ENCODE measurements around the gene COBLL1. TPM values are rescaled to one million over a fixed set of nuclear protein-coding genes. Genes with fewer than 3 reads are reported as not detected.
"Not testable (repeated sequence)": the region's sequence is repeated elsewhere in the genome, so short reads cannot be mapped to it uniquely, and the experiment has no call there.

COBLL1 gene
- total and polyA plus RNA-seq, 3 donors from 2014 or later: 5.4 to 17.3 (median 14.5) TPM

- no peak for DNase-seq
- Histone ChIP-seq H3K4me3 (no peak overlapping the region), H3K27me3 (no peaks in the 10 kb centered on the region), H3K4me1 (no peaks in the 10 kb centered on the region), H3K27ac (no peak overlapping the region), H3K9me3 (no peaks in the 10 kb centered on the region), H3K36me3 (ENCODE audit: low read depth, missing control alignments) (no peaks in the 10 kb centered on the region)
- TF ChIP-seq POLR2A (IDR thresholded peaks at IDR 0.05) (no peak), CTCF (IDR thresholded peaks at IDR 0.05) (no peak)
- intact Hi-C loops (cut with DNase I; ENCODE audit: low total_unique reads): no loop called here
- 74 to 82% methylated on average over 1 of the region's 1 CpG for WGBS, 2 donors
Observed at GRCh38 chr2:164714471-164714870, 127.2 kb downstream of the COBLL1 start.

- Histone ChIP-seq H3K4me3 (no peak overlapping the region), H3K27me3 (no peaks in the 10 kb centered on the region), H3K36me3 (ENCODE audit: low read depth, missing control alignments) (no peaks in the 10 kb centered on the region), H3K4me1 (no peaks in the 10 kb centered on the region), H3K27ac (no peak overlapping the region), H3K9me3 (no peaks in the 10 kb centered on the region)
- TF ChIP-seq CTCF (IDR thresholded peaks at IDR 0.05): no peak
- TF ChIP-seq POLR2A (IDR thresholded peaks at IDR 0.05): no peak
- 76 to 85% methylated on average over 1 of the region's 1 CpG for WGBS, 2 donors
- DNase-seq: no peak
- intact Hi-C loops (cut with DNase I; ENCODE audit: low total_unique reads): no loop called here
Observed at GRCh38 chr2:164711766-164712138, 129.9 kb downstream of the COBLL1 start.

GRCh38 chr2:164710837-164711765 lies 130.5 kb downstream of the COBLL1 start:
- Histone ChIP-seq H3K27ac (no peak overlapping the region), H3K4me3 (no peak overlapping the region), H3K9me3 (no peaks in the 10 kb centered on the region), H3K36me3 (ENCODE audit: low read depth, missing control alignments) (no peaks in the 10 kb centered on the region), H3K27me3 (no peaks in the 10 kb centered on the region), H3K4me1 (no peaks in the 10 kb centered on the region)
- intact Hi-C loops (cut with DNase I; ENCODE audit: low total_unique reads): no loop called here
- WGBS, 2 donors: 90 to 96% methylated on average over 6 of the region's 6 CpGs
- no peak for DNase-seq
- TF ChIP-seq POLR2A (IDR thresholded peaks at IDR 0.05) (no peak), CTCF (IDR thresholded peaks at IDR 0.05) (no peak)

GRCh38 chr2:164710252-164710836 lies 131.3 kb downstream of the COBLL1 start:
- H3K36me3 ChIP-seq (ENCODE audit: low read depth, missing control alignments); H3K27me3 ChIP-seq; H3K4me1 ChIP-seq; intact Hi-C loops (cut with DNase I; ENCODE audit: low total_unique reads); DNase-seq; H3K27ac ChIP-seq; H3K4me3 ChIP-seq; H3K9me3 ChIP-seq: not testable (repeated sequence)
- 90 to 96% methylated on average over 10 of the region's 10 CpGs for WGBS, 2 donors

- Histone ChIP-seq H3K9me3 (no peaks in the 10 kb centered on the region), H3K4me1 (no peaks in the 10 kb centered on the region), H3K27ac (no peak overlapping the region), H3K36me3 (ENCODE audit: low read depth, missing control alignments) (no peaks in the 10 kb centered on the region), H3K27me3 (no peaks in the 10 kb centered on the region), H3K4me3 (no peak overlapping the region)
- intact Hi-C loops (cut with DNase I; ENCODE audit: low total_unique reads): no loop called here
- no peak for DNase-seq
- TF ChIP-seq POLR2A (IDR thresholded peaks at IDR 0.05) (no peak), CTCF (IDR thresholded peaks at IDR 0.05) (no peak)
Observed at GRCh38 chr2:164706522-164706921, 135.1 kb downstream of the COBLL1 start.
